ENCODE measurements around the gene MGAT5.

The MGAT5 gene

GRCh38 chr2:134367213-134367612 is 113.3 kb downstream of the MGAT5 start:
- Mint-ChIP-seq H3K36me3 (ENCODE audit: insufficient read depth) (peaks cover 27% of the 10 kb centered on the region), H3K4me1 (ENCODE audit: low read depth in 2 of 2) (peaks cover 19 to 23% of the 10 kb centered on the region in 2 donors), H3K9me3 (no peaks in the 10 kb centered on the region), H3K27me3 (no peaks in the 10 kb centered on the region), H3K4me3 (no peak overlapping the region), H3K27ac (no peak overlapping the region)
- ATAC-seq (replicated peaks) (no peak), DNase-seq (no peak)

- DNase-seq (no peak), ATAC-seq (replicated peaks) (no peak)
- peaks cover 18% of the 10 kb centered on the region for H3K36me3 Mint-ChIP-seq (ENCODE audit: insufficient read depth)
Measured at GRCh38 chr2:134368009-134368817, 114.3 kb downstream of the MGAT5 start.

DNA sequence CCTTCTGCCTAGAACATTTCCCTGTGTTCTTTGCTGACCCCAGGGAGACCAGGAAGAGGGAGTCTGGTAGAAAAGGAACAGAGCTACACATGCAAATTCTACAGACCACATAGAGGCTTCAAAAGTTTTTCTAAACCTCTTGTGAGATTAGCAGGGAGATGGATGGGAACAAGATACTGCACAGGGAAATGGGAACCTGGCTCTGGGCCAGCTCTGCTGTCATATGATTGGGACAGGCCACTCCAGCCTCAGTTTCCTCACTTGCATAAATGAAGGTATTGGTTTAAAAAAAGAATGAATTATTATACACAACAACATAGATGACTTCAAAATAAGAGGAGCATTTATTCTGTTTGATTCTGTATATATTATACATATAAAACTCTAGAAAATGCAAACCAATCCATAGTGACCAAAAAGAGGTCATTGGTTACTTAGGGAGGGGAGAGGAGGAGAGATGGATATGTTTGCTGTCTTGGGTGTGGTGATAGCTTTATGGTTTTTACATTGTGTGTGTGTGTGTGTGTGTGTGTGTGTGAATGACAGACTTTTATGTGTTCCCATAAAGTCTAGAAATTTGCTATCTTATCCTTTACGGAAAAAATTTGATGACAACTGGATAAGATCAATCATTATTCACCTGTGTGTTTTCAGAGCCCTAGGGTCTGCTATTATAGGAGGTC is 115.5 kb downstream of the MGAT5 start:
- Mint-ChIP-seq H3K4me3 (no peak overlapping the region), H3K36me3 (ENCODE audit: insufficient read depth) (peaks cover 15% of the 10 kb centered on the region), H3K4me1 (ENCODE audit: low read depth in 2 of 2) (peaks cover 19 to 30% of the 10 kb centered on the region in 2 donors), H3K27me3 (no peaks in the 10 kb centered on the region), H3K9me3 (no peaks in the 10 kb centered on the region), H3K27ac (peak overlapping the region; percentile 10 to 20)
- no peak for ATAC-seq (replicated peaks)
- no peak for DNase-seq

More at GRCh38 chr2:134368009-134368817, 114.3 kb downstream of the MGAT5 start:
- Mint-ChIP-seq H3K4me3 (no peak overlapping the region), H3K9me3 (no peaks in the 10 kb centered on the region), H3K27ac (peak overlapping the region; percentile 1 to 20), H3K4me1 (ENCODE audit: low read depth in 2 of 2) (peaks cover 19 to 30% of the 10 kb centered on the region in 2 donors), H3K27me3 (no peaks in the 10 kb centered on the region)

DNA sequence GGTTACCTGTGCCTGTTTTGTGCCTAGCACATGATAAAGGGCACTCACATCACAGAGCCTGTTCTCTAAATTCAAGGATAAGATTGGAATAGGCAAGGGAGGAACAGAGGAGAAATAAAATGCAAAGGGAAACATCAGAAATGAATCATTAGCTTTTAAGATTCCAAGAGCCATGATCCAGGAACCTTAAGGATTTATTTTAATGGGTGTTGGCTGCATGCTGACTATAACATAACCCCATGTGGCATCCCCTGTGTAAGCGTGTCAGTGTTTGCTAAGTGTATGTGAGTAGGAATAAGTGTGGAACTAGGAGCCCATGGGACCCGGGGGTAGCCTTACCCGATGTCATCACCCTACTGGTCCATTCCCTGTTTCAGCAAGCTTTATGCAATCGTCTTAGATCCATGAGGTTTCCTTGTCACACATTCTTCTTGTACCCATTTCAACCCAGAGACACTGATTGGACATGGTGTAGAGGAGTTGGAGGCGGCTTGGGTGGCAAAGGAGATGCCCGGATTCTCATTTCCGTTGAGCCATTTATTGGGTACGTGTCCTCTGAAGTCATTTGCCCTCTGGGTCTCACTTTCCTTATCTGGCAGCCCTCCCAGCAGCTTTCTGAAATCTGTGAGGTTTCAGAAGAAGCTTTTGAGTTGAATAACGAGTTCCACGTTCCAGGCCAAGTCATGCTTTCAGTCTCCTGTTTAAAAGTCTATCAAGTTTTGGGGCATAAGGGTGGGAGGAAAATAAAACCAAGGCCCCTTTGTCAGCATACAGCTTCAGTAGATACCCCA is 117.0 kb downstream of the MGAT5 start:
- no peak overlapping the region for H3K4me3 Mint-ChIP-seq
- peaks cover 14% of the 10 kb centered on the region for H3K36me3 Mint-ChIP-seq (ENCODE audit: insufficient read depth)

DNA sequence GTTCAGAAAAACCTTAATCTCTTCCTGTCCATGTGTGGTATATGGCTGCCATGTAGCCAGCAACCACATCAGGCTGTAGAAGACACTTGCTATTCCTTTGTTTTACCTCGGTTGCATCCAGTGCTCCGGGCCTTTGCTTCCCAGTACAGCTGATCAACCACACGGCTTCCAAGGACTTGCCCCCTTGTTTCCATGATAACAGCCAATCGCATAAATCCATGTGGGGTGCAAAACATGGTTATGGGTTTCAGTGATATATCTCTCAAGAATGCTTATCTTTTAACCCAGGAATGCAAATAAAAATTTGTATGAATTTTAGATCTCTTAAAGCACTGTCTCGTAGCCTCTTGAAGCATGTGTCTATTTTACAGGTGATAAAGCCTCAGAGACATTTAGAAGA is 118.3 kb downstream of the MGAT5 start:
- Mint-ChIP-seq H3K9me3 (no peaks in the 10 kb centered on the region), H3K27ac (no peak overlapping the region), H3K4me3 (no peak overlapping the region), H3K36me3 (ENCODE audit: insufficient read depth) (peaks cover 10% of the 10 kb centered on the region), H3K4me1 (ENCODE audit: low read depth in 2 of 2) (peaks cover 19 to 22% of the 10 kb centered on the region in 2 donors), H3K27me3 (no peaks in the 10 kb centered on the region)
- DNase-seq (no peak), ATAC-seq (replicated peaks) (no peak)

More for the DNA sequence above, 117.0 kb downstream of the MGAT5 start:
- no peak for DNase-seq
- peak overlapping the region in 1 of 2 donors; percentile 59 for H3K27ac Mint-ChIP-seq
- peaks cover 19 to 26% of the 10 kb centered on the region in 2 donors for H3K4me1 Mint-ChIP-seq (ENCODE audit: low read depth in 2 of 2)
- H3K9me3 Mint-ChIP-seq, result no peaks in the 10 kb centered on the region
- no peaks in the 10 kb centered on the region for H3K27me3 Mint-ChIP-seq
- no peak for ATAC-seq (replicated peaks)

GRCh38 chr2:134372611-134373131 is 118.8 kb downstream of the MGAT5 start:
- Mint-ChIP-seq H3K9me3 (no peaks in the 10 kb centered on the region), H3K36me3 (ENCODE audit: insufficient read depth) (peaks cover 9% of the 10 kb centered on the region), H3K4me3 (no peak overlapping the region), H3K27me3 (no peaks in the 10 kb centered on the region), H3K4me1 (ENCODE audit: low read depth in 2 of 2) (peaks cover 16 to 18% of the 10 kb centered on the region in 2 donors), H3K27ac (peak overlapping the region in 1 of 2 donors; percentile 22)
- no peak for ATAC-seq (replicated peaks)
- no peak for DNase-seq

DNA sequence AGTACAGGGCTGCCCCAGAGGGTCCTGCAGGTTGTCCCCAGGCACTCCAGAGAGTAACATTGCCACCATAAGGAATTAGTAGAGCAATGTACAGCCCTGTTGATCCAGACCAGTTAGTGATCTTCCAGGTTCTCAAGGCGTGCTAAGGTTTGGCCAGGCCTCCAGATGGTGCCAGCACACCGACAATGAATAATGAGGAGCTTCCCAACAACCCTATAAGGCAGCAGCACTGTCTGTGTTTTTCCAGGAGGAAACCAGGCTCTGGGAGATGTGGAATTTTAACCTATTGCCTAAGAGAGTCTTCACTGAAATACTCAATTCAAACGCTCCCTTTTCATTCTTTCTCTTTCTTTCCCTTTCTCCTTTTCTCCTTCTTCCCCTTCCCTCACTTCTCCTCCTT is 122.1 kb downstream of the MGAT5 start:
- Mint-ChIP-seq H3K27me3 (no peaks in the 10 kb centered on the region), H3K27ac (no peak overlapping the region), H3K9me3 (no peaks in the 10 kb centered on the region), H3K4me3 (no peak overlapping the region), H3K4me1 (ENCODE audit: low read depth in 2 of 2) (peaks cover 7 to 11% of the 10 kb centered on the region in 2 donors), H3K36me3 (ENCODE audit: insufficient read depth) (peaks cover 4% of the 10 kb centered on the region)
- ATAC-seq (replicated peaks), result no peak
- no peak for DNase-seq

- H3K4me3 Mint-ChIP-seq, result no peak overlapping the region
- no peaks in the 10 kb centered on the region for H3K9me3 Mint-ChIP-seq
- no peak overlapping the region for H3K27ac Mint-ChIP-seq
- ATAC-seq (replicated peaks) (no peak), DNase-seq (no peak)
- H3K36me3 Mint-ChIP-seq (ENCODE audit: insufficient read depth), result peaks cover 4% of the 10 kb centered on the region
- no peaks in the 10 kb centered on the region for H3K27me3 Mint-ChIP-seq
- H3K4me1 Mint-ChIP-seq (ENCODE audit: low read depth in 2 of 2), result peaks cover 6 to 10% of the 10 kb centered on the region in 2 donors
Measured at GRCh38 chr2:134377730-134378129, 123.9 kb downstream of the MGAT5 start.

DNA sequence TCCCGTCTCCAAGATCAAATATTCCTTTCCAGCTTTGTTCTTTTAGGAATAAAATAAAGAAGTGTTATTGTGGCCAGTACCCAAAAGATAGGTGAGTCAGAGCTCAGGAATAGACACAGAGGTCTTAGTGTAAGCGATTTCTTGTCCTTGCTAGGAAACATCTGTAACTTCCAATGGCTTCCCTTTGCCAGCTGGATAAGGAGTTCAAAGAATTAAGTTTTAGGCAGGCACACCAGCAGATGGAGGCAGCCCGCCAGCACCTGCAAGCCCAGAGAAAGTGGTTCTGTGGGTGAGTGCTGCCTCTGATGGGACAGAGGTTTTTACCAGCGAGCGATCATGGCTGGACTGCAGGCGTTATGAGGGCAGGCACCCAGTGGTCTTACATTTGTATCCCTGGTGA is 125.4 kb downstream of the MGAT5 start:
- Mint-ChIP-seq H3K4me1 (ENCODE audit: low read depth in 2 of 2) (peaks cover 3 to 12% of the 10 kb centered on the region in 2 donors), H3K4me3 (no peak overlapping the region), H3K27ac (no peak overlapping the region), H3K36me3 (ENCODE audit: insufficient read depth) (peaks cover 4% of the 10 kb centered on the region), H3K27me3 (no peaks in the 10 kb centered on the region), H3K9me3 (no peaks in the 10 kb centered on the region)
- DNase-seq (no peak), ATAC-seq (replicated peaks) (no peak)

- Mint-ChIP-seq H3K36me3 (ENCODE audit: insufficient read depth) (peaks cover 4% of the 10 kb centered on the region), H3K4me1 (ENCODE audit: low read depth in 2 of 2) (peaks cover 3 to 13% of the 10 kb centered on the region in 2 donors), H3K9me3 (no peaks in the 10 kb centered on the region), H3K27ac (no peak overlapping the region), H3K27me3 (no peaks in the 10 kb centered on the region), H3K4me3 (no peak overlapping the region)
- no peak for ATAC-seq (replicated peaks)
- no peak for DNase-seq
Measured at GRCh38 chr2:134379722-134380121, 125.8 kb downstream of the MGAT5 start.

DNA sequence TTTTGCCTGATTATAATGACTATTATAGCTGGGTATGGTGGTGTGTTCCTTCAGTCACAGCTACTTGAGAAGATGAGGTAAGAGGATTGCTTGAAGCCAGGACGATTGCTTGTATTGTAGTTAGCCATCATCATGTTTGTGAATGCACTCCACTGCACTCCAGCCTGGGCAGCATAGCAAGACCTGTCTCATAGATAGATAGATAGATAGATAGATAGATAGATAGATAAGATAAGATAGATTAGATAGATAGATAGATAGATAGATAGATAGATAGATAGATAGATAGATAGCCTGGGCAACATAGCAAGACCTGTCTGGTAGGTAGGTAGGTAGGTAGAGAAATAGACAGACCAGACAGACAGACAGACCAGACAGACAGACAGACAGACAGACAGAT is 127.3 kb downstream of the MGAT5 start:
- Mint-ChIP-seq H3K4me1 (ENCODE audit: low read depth in 2 of 2) (peaks cover 5 to 13% of the 10 kb centered on the region in 2 donors), H3K27me3 (no peaks in the 10 kb centered on the region), H3K4me3 (no peak overlapping the region), H3K9me3 (no peaks in the 10 kb centered on the region), H3K27ac (no peak overlapping the region), H3K36me3 (ENCODE audit: insufficient read depth) (peaks cover 3% of the 10 kb centered on the region)
- no peak for DNase-seq
- ATAC-seq (replicated peaks), result no peak

DNA sequence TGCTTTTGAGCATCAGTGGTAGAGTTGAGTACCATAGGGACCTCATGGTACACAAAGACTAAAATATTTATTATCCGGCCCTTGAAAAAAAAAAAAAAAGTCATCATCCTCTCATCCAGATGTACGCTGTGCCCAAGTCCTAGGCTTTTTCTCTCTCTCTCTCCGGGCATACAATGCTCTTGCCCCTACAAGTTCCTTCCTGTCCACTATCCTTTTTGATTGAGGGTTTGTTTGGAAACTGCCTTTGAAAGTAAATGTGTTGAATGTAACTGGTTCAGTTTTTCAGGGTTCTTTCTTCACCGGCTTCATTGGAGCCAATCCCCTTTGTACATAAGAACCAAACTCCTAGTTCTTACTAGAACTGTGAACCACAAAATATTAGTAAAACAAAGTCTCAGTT is 130.3 kb downstream of the MGAT5 start:
- DNase-seq, result no peak
- Mint-ChIP-seq H3K9me3 (no peaks in the 10 kb centered on the region), H3K27ac (peak overlapping the region in 1 of 2 donors; percentile 58), H3K4me3 (no peak overlapping the region), H3K4me1 (ENCODE audit: low read depth in 2 of 2) (peaks cover 2 to 9% of the 10 kb centered on the region in 2 donors), H3K27me3 (no peaks in the 10 kb centered on the region), H3K36me3 (ENCODE audit: insufficient read depth) (peaks cover 3% of the 10 kb centered on the region)
- no peak for ATAC-seq (replicated peaks)

- peaks cover 3% of the 10 kb centered on the region for H3K36me3 Mint-ChIP-seq (ENCODE audit: insufficient read depth)
- ATAC-seq (replicated peaks) (no peak), DNase-seq (no peak)
- H3K9me3 Mint-ChIP-seq, result no peaks in the 10 kb centered on the region
- peaks cover 2 to 9% of the 10 kb centered on the region in 2 donors for H3K4me1 Mint-ChIP-seq (ENCODE audit: low read depth in 2 of 2)
- peak overlapping the region in 1 of 2 donors; percentile 4 for H3K27ac Mint-ChIP-seq
- no peak overlapping the region for H3K4me3 Mint-ChIP-seq
- H3K27me3 Mint-ChIP-seq, result no peaks in the 10 kb centered on the region
Measured at GRCh38 chr2:134385195-134385594, 131.3 kb downstream of the MGAT5 start.

All from effector memory CD8-positive, alpha-beta T cell (primary cell).